ENCODE data around the gene ACOX3.
"Not testable (repeated sequence)": the region's sequence is repeated elsewhere in the genome, so short reads cannot be mapped to it uniquely, and the experiment has no call there.

ACOX3 gene

GRCh38 chr4:8422327-8422726 is 18.2 kb downstream of the ACOX3 start:
- Histone ChIP-seq H3K4me3 (IDR thresholded peaks at IDR 0.05; ENCODE audit: insufficient read depth, low read depth, low read length) (no peak overlapping the region), H3K27ac (no peak overlapping the region), H4K20me1 (ENCODE audit: insufficient read depth) (no peaks in the 10 kb centered on the region), H3K4me1 (ENCODE audit: low read depth, poor library complexity, severe bottlenecking) (no peaks in the 10 kb centered on the region), H3K4me2 (no peak overlapping the region), H3K36me3 (ENCODE audit: insufficient read depth) (no peaks in the 10 kb centered on the region), H3K79me2 (ENCODE audit: insufficient read depth, low read depth) (no peaks in the 10 kb centered on the region), H3K27me3 (ENCODE audit: insufficient read depth, low read depth) (no peaks in the 10 kb centered on the region), H2AFZ (ENCODE audit: low read depth) (no peak overlapping the region), H3K9ac (no peak overlapping the region)
- TF ChIP-seq CTCF (conservative IDR thresholded peaks at IDR 0.05; ENCODE audit: low read depth, low read length), result no peak

- H3K4me3 ChIP-seq (IDR thresholded peaks at IDR 0.05; ENCODE audit: insufficient read depth, low read depth, low read length); H3K36me3 ChIP-seq (ENCODE audit: insufficient read depth); H4K20me1 ChIP-seq (ENCODE audit: insufficient read depth); H3K9ac ChIP-seq; H3K4me2 ChIP-seq; H3K27me3 ChIP-seq (ENCODE audit: insufficient read depth, low read depth); H3K79me2 ChIP-seq (ENCODE audit: insufficient read depth, low read depth); H3K27ac ChIP-seq; H3K4me1 ChIP-seq (ENCODE audit: low read depth, poor library complexity, severe bottlenecking); H2AFZ ChIP-seq (ENCODE audit: low read depth): not testable (repeated sequence)
These were observed 20.4 kb downstream of the ACOX3 start for GRCh38 chr4:8420151-8420550.

- no peak overlapping the region for H3K4me2 ChIP-seq
- no peak for TF ChIP-seq CTCF (conservative IDR thresholded peaks at IDR 0.05; ENCODE audit: low read depth, low read length)
- H3K4me1 ChIP-seq (ENCODE audit: low read depth, poor library complexity, severe bottlenecking), result no peaks in the 10 kb centered on the region
- H3K36me3 ChIP-seq (ENCODE audit: insufficient read depth), result no peaks in the 10 kb centered on the region
- no peaks in the 10 kb centered on the region for H3K27me3 ChIP-seq (ENCODE audit: insufficient read depth, low read depth)
- H4K20me1 ChIP-seq (ENCODE audit: insufficient read depth), result no peaks in the 10 kb centered on the region
- H3K27ac ChIP-seq, result no peak overlapping the region
- H3K4me3 ChIP-seq (IDR thresholded peaks at IDR 0.05; ENCODE audit: insufficient read depth, low read depth, low read length), result no peak overlapping the region
- H3K79me2 ChIP-seq (ENCODE audit: insufficient read depth, low read depth), result no peaks in the 10 kb centered on the region
- H2AFZ ChIP-seq (ENCODE audit: low read depth), result no peak overlapping the region
- no peak overlapping the region for H3K9ac ChIP-seq
These were observed 21.1 kb downstream of the ACOX3 start for GRCh38 chr4:8419222-8420041.

- no peak for TF ChIP-seq CTCF (conservative IDR thresholded peaks at IDR 0.05; ENCODE audit: low read depth, low read length)
- no peaks in the 10 kb centered on the region for H3K4me1 ChIP-seq (ENCODE audit: low read depth, poor library complexity, severe bottlenecking)
- no peaks in the 10 kb centered on the region for H3K27me3 ChIP-seq (ENCODE audit: insufficient read depth, low read depth)
- no peak overlapping the region for H3K9ac ChIP-seq
- no peak overlapping the region for H3K27ac ChIP-seq
- H4K20me1 ChIP-seq (ENCODE audit: insufficient read depth), result no peaks in the 10 kb centered on the region
- H3K4me3 ChIP-seq (IDR thresholded peaks at IDR 0.05; ENCODE audit: insufficient read depth, low read depth, low read length), result no peak overlapping the region
- H3K4me2 ChIP-seq, result no peak overlapping the region
- H3K36me3 ChIP-seq (ENCODE audit: insufficient read depth), result no peaks in the 10 kb centered on the region
- no peak overlapping the region for H2AFZ ChIP-seq (ENCODE audit: low read depth)
- no peaks in the 10 kb centered on the region for H3K79me2 ChIP-seq (ENCODE audit: insufficient read depth, low read depth)
These were observed 23.4 kb downstream of the ACOX3 start for GRCh38 chr4:8417071-8417614.

- no peak overlapping the region for H3K4me3 ChIP-seq (IDR thresholded peaks at IDR 0.05; ENCODE audit: insufficient read depth, low read depth, low read length)
- TF ChIP-seq CTCF (conservative IDR thresholded peaks at IDR 0.05; ENCODE audit: low read depth, low read length), result no peak
- H2AFZ ChIP-seq (ENCODE audit: low read depth), result no peak overlapping the region
- no peaks in the 10 kb centered on the region for H4K20me1 ChIP-seq (ENCODE audit: insufficient read depth)
- no peaks in the 10 kb centered on the region for H3K36me3 ChIP-seq (ENCODE audit: insufficient read depth)
- no peaks in the 10 kb centered on the region for H3K79me2 ChIP-seq (ENCODE audit: insufficient read depth, low read depth)
- no peak overlapping the region for H3K9ac ChIP-seq
- H3K4me1 ChIP-seq (ENCODE audit: low read depth, poor library complexity, severe bottlenecking), result no peaks in the 10 kb centered on the region
- no peaks in the 10 kb centered on the region for H3K27me3 ChIP-seq (ENCODE audit: insufficient read depth, low read depth)
- H3K4me2 ChIP-seq, result no peak overlapping the region
- H3K27ac ChIP-seq, result no peak overlapping the region
These were observed 26.1 kb downstream of the ACOX3 start for GRCh38 chr4:8414377-8414776.

Measured in KMS-11 (cell line).